Stimulated activated naive CD8-positive, alpha-beta T cell treated with anti-CD3 and anti-CD28 coated beads, Interleukin-15, amount 100 ng/mL, for 72 hours (primary cell): ENCODE measurements around the gene TSPEAR.

Experiments used
- ATAC-seq: fragments of 150-1000 bp; cut with Tn5 transposase; 2 replicates; pipeline ENCODE4 v1.10.0; 2021; ENCODE audit warnings: mild to moderate bottlenecking, moderate library complexity
- DNase-seq, 2 donors: peaks; one replicate each; pipeline ENCODE4 v3.0.0; 2021 to 2022
- H3K27ac Mint-ChIP-seq, 2 donors: one replicate each; pipeline ENCODE4 v1.8.0; 2022; ENCODE audit warnings: mild to moderate bottlenecking in 2 of 2, mixed read lengths in 2 of 2, moderate library complexity in 2 of 2
- H3K27me3 Mint-ChIP-seq: one replicate; pipeline ENCODE4 v1.8.0; 2022; ENCODE audit warnings: mixed read lengths
- H3K4me1 Mint-ChIP-seq: one replicate; pipeline ENCODE4 v1.8.0; 2022; ENCODE audit warnings: mild to moderate bottlenecking, mixed read lengths
- H3K4me3 Mint-ChIP-seq, 2 donors: one replicate each; pipeline ENCODE4 v1.8.0; 2022; ENCODE audit warnings: mild to moderate bottlenecking in 2 of 2, mixed read lengths in 2 of 2, moderate library complexity in 1 of 2
- H3K9me3 Mint-ChIP-seq, 2 donors: one replicate each; pipeline ENCODE4 v1.8.0; 2022; ENCODE audit warnings: mixed read lengths in 2 of 2

The TSPEAR gene

GRCh38 chr21:44455524-44456213, 255.7 kb downstream of the TSPEAR start:
- Mint-ChIP-seq H3K27me3 (peaks cover 33% of the 10 kb centered on the region), H3K9me3 (peaks cover 0 to 16% of the 10 kb centered on the region in 2 donors), H3K4me3 (peak overlapping the region; percentile 84 to 85), H3K27ac (no peak overlapping the region), H3K4me1 (peaks cover 12% of the 10 kb centered on the region)
- ATAC-seq (peak; percentile 72), DNase-seq (peak in 1 of 2 donors; percentile 49)

GRCh38 chr21:44454747-44455523, 256.4 kb downstream of the TSPEAR start, which contains the start of gene LRRC3:
TSS of gene LRRC3 (plus strand) at chr21:44455510. CDS start at chr21:44456645, 1,135 bp downstream.
- H3K9me3 Mint-ChIP-seq, result peaks cover 0 to 16% of the 10 kb centered on the region in 2 donors
- DNase-seq (peak; percentile 71 to 77), ATAC-seq (peak; percentile 70)
- peaks cover 12% of the 10 kb centered on the region for H3K4me1 Mint-ChIP-seq
- peak within 1 kb of the TSS; percentile 84 to 85 for H3K4me3 Mint-ChIP-seq
- H3K27ac Mint-ChIP-seq, result peak within 1 kb of the TSS in 1 of 2 donors; percentile 78
- H3K27me3 Mint-ChIP-seq, result peaks cover 40% of the 10 kb centered on the region

- H3K4me1 Mint-ChIP-seq, result peaks cover 12% of the 10 kb centered on the region
- H3K4me3 Mint-ChIP-seq, result peak overlapping the region in 1 of 2 donors; percentile 68
- H3K27ac Mint-ChIP-seq, result no peak overlapping the region
- H3K27me3 Mint-ChIP-seq, result peaks cover 49% of the 10 kb centered on the region
- H3K9me3 Mint-ChIP-seq, result peaks cover 0 to 16% of the 10 kb centered on the region in 2 donors
- DNase-seq, result no peak
- ATAC-seq, result no peak
Observed at GRCh38 chr21:44454058-44454457, 257.3 kb downstream of the TSPEAR start.

GRCh38 chr21:44453120-44453519, 258.3 kb downstream of the TSPEAR start:
- Mint-ChIP-seq H3K4me3 (no peak overlapping the region), H3K27ac (no peak overlapping the region), H3K27me3 (peaks cover 58% of the 10 kb centered on the region), H3K9me3 (peaks cover 0 to 16% of the 10 kb centered on the region in 2 donors), H3K4me1 (peaks cover 7% of the 10 kb centered on the region)
- ATAC-seq (no peak), DNase-seq (no peak)

- DNase-seq (no peak), ATAC-seq (no peak)
- Mint-ChIP-seq H3K4me1 (no peaks in the 10 kb centered on the region), H3K4me3 (no peak overlapping the region), H3K9me3 (peaks cover 0 to 16% of the 10 kb centered on the region in 2 donors), H3K27ac (no peak overlapping the region), H3K27me3 (peaks cover 72% of the 10 kb centered on the region)
Observed at GRCh38 chr21:44450999-44451398, 260.4 kb downstream of the TSPEAR start.

- no peak overlapping the region for H3K4me3 Mint-ChIP-seq
- peaks cover 74% of the 10 kb centered on the region for H3K27me3 Mint-ChIP-seq
- no peak for DNase-seq
Observed at GRCh38 chr21:44450402-44450801, 261.0 kb downstream of the TSPEAR start.

GRCh38 chr21:44449473-44450363, 261.7 kb downstream of the TSPEAR start:
- Mint-ChIP-seq H3K27me3 (peaks cover 80% of the 10 kb centered on the region), H3K4me1 (no peaks in the 10 kb centered on the region), H3K4me3 (no peak overlapping the region), H3K9me3 (peaks cover 0 to 16% of the 10 kb centered on the region in 2 donors), H3K27ac (no peak overlapping the region)
- DNase-seq (no peak), ATAC-seq (no peak)

More at GRCh38 chr21:44450402-44450801, 261.0 kb downstream of the TSPEAR start:
- Mint-ChIP-seq H3K9me3 (peaks cover 0 to 16% of the 10 kb centered on the region in 2 donors), H3K27ac (no peak overlapping the region), H3K4me1 (no peaks in the 10 kb centered on the region)
- no peak for ATAC-seq

- no peaks in the 10 kb centered on the region for H3K4me1 Mint-ChIP-seq
- H3K4me3 Mint-ChIP-seq, result no peak overlapping the region
- H3K9me3 Mint-ChIP-seq, result peaks cover 0 to 8% of the 10 kb centered on the region in 2 donors
- DNase-seq (no peak), ATAC-seq (no peak)
- no peak overlapping the region for H3K27ac Mint-ChIP-seq
- peaks cover 72% of the 10 kb centered on the region for H3K27me3 Mint-ChIP-seq
Observed at GRCh38 chr21:44448651-44449131, 262.7 kb downstream of the TSPEAR start.
